RWPE1 (cell line): ENCODE measurements around the gene IRF9.

Experiments
- CTCF ChIA-PET: fragments of 350-600 bp; sonication (Branson Sonifier 250); formaldehyde crosslinking; extraction: SDS; loops from one replicate; lab custom pipeline; 2021; lab: Yijun Ruan, JAX
- POLR2A ChIA-PET: fragments of 400-600 bp; formaldehyde crosslinking; extraction: SDS; loops from one replicate; lab custom pipeline; 2020; ENCODE audit warnings: antibody characterized with exemption; ENCODE audit not compliant: low non-redundant PET; lab: Yijun Ruan, JAX
- DNase-seq: peaks from one replicate; pipeline ENCODE4 v3.0.0; 2012; ENCODE audit warnings: low spot score
- H3K27ac ChIP-seq: fragments of 450-650 bp; 2 replicates; pipeline ENCODE4 v1.5.1; 2017
- TF ChIP-seq, protein P1 (sequence below): fragments of 450-650 bp; conservative IDR thresholded peaks from 2 replicates; pipeline ENCODE4 v1.5.1; 2017; ENCODE audit warnings: low read depth, mild to moderate bottlenecking

IRF9 gene

DNA sequence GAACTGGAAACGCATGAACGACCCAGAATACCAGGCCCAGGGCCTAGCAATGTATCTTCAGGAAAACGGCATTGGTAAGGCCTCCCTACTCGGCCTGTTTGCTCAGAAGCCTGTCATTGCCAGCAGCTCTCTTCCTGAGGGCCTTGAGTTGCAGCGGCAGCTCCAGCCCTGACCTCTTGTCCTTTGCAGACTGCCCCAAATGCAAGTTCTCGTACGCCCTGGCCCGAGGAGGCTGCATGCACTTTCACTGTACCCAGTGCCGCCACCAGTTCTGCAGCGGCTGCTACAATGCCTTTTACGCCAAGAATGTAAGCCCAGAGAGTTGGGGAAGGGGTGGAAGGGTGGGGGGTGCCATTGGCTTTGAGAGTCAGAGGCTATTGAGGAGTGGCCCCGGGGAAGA, 3.7 kb upstream of the IRF9 start:
- peak overlapping the region; percentile 53 for H3K27ac ChIP-seq
- POLR2A ChIA-PET, result no interaction called here
- CTCF ChIA-PET, result interaction anchor here (0.5 to 0.6 kb wide), 2 partner anchors 48 to 104 kb away, joined by 3 read pairs; no protein-coding TSS in a partner anchor
- DNase-seq, result no peak
- TF ChIP-seq, protein P1, sequence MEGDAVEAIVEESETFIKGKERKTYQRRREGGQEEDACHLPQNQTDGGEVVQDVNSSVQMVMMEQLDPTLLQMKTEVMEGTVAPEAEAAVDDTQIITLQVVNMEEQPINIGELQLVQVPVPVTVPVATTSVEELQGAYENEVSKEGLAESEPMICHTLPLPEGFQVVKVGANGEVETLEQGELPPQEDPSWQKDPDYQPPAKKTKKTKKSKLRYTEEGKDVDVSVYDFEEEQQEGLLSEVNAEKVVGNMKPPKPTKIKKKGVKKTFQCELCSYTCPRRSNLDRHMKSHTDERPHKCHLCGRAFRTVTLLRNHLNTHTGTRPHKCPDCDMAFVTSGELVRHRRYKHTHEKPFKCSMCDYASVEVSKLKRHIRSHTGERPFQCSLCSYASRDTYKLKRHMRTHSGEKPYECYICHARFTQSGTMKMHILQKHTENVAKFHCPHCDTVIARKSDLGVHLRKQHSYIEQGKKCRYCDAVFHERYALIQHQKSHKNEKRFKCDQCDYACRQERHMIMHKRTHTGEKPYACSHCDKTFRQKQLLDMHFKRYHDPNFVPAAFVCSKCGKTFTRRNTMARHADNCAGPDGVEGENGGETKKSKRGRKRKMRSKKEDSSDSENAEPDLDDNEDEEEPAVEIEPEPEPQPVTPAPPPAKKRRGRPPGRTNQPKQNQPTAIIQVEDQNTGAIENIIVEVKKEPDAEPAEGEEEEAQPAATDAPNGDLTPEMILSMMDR, result no peak

DNA sequence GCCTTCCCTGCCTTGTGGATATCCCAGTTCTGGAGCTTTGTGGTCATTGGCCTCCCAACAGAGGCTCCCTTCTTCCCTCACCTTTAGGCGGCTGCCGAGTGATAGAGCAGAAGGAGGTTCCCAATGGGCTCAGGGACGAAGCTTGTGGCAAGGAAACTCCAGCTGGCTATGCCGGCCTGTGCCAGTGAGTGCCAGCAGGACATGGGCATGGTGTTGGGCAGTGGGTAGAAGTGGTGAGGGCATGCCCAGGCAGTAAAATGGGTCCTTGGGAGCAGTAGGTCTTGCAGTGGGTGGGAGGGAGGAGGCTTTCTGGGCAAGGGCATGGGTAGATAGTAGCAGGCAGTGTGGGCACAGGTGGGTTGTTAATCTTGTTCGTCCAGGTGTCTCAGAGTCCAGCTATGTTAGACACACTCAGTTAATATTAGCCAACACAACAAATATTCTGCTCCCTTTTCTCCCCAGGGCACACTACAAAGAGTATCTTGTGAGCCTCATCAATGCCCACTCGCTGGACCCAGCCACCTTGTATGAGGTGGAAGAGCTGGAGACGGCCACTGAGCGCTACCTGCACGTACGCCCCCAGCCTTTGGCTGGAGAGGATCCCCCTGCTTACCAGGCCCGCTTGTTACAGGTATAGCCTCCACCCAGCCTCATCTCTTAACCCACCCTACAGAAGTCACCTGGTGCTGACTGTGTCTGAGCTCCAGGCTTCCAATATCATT, 1.1 kb upstream of the IRF9 start:
- H3K27ac ChIP-seq, result peak overlapping the region; percentile 90
- TF ChIP-seq, protein P1, result no peak
- no peak for DNase-seq
- ChIA-PET CTCF (interaction anchor here (0.6 to 2.0 kb wide), 6 partner anchors 8 to 54 kb away, joined by 3 to 10 read pairs (median 6); partner anchors contain the start of genes PSME1, PSME2 and RNF31), POLR2A (no interaction called here)

DNA sequence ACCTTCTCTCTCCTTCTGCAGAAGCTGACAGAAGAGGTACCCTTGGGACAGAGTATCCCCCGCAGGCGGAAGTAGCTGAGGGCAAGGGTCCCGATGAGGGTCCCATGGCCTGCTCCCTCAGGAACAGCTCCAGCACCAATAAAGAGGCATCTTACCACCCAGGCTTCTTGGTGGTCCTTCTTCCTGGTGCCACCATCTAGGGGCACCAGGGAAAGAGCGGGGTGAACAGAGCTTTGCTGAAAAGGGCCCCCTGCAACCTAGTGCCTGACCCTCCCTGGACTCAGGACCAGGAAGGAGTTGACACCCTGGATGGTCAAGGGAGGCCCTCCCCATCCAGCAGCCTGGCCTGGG, 591 bp upstream of the IRF9 start:
- ChIA-PET CTCF (interaction anchor here (0.6 to 2.0 kb wide), 12 partner anchors 9 to 102 kb away, joined by 3 to 10 read pairs (median 4); partner anchors contain the start of genes PSME1, PSME2 and RNF31), POLR2A (interaction anchor here (1.2 to 1.3 kb wide), 2 partner anchors 11 to 46 kb away, joined by 4 read pairs; partner anchors contain the start of gene DCAF11)
- no peak for DNase-seq
- H3K27ac ChIP-seq, result peak overlapping the region; percentile 90
- TF ChIP-seq, protein P1, result no peak

DNA sequence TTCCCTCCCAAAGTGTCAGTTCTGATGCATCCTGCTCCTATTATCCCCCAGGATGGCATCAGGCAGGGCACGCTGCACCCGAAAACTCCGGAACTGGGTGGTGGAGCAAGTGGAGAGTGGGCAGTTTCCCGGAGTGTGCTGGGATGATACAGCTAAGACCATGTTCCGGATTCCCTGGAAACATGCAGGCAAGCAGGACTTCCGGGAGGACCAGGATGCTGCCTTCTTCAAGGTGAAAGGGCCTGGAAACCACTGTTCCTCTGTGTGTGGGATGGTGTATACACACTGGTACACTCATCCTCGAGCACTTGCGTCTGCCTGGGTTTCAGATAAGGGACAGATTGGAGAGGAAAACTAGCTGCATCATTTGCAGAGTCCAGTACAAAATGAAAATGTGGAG, 1.0 kb downstream of the IRF9 start:
- no peak for DNase-seq
- CTCF ChIA-PET, result interaction anchor here (1.3 to 1.9 kb wide), 3 partner anchors 12 to 104 kb away, joined by 4 to 8 read pairs (median 7); partner anchors contain the start of gene PSME1
- POLR2A ChIA-PET, result interaction anchor here (0.6 to 1.3 kb wide), 2 partner anchors 22 to 48 kb away, joined by 4 read pairs; partner anchors contain the start of gene DCAF11
- TF ChIP-seq, protein P1, result no peak
- peak overlapping the region; percentile 90 for H3K27ac ChIP-seq

DNA sequence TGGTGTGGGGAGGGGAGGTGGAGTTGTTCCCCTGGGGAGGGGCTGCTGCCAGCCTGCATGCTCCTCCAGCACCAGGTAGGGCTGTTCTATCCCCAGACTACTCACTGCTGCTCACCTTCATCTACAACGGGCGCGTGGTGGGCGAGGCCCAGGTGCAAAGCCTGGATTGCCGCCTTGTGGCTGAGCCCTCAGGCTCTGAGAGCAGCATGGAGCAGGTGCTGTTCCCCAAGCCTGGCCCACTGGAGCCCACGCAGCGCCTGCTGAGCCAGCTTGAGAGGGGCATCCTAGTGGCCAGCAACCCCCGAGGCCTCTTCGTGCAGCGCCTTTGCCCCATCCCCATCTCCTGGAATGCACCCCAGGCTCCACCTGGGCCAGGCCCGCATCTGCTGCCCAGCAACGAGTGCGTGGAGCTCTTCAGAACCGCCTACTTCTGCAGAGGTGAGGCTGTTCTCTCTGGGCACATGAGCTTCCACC, 3.5 kb downstream of the IRF9 start:
- no peak for DNase-seq

DNA sequence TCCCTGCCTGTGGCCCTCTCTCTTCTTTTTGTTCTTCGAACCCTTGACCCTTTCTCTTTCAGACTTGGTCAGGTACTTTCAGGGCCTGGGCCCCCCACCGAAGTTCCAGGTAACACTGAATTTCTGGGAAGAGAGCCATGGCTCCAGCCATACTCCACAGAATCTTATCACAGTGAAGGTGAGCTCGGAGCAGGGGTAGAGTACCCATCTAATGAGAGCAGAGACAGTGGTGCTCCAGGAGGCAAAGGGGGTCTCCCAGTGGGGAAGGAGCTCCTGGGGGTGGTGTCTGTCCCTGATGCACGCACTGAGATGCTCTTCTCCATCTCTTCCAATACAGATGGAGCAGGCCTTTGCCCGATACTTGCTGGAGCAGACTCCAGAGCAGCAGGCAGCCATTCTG, 4.7 kb downstream of the IRF9 start:
- H3K27ac ChIP-seq, result peak overlapping the region; percentile 22
- ChIA-PET CTCF (interaction anchor here (0.5 kb wide), 1 partner anchor 22 kb away, joined by 3 read pairs; no protein-coding TSS in a partner anchor), POLR2A (no interaction called here)
- TF ChIP-seq, protein P1, result no peak
- no peak for DNase-seq

More for the DNA sequence above, 3.5 kb downstream of the IRF9 start:
- TF ChIP-seq, protein P1, result no peak
- ChIA-PET CTCF (no interaction called here), POLR2A (no interaction called here)
- H3K27ac ChIP-seq, result peak overlapping the region; percentile 22
